Stimulated activated CD8-positive, alpha-beta memory T cell treated with anti-CD3 and anti-CD28 coated beads, Interleukin-2, amount 100 ng/mL, for 1 hour (primary cell): ENCODE results near the gene FRK.
"Not testable (repeated sequence)": the region's sequence is repeated elsewhere in the genome, so short reads cannot be mapped to it uniquely, and the experiment has no call there.

Experiments
- DNase-seq, 2 donors: peaks; one replicate each; pipeline ENCODE4 v3.0.0-alpha.2; 2020; ENCODE audit warnings: low read depth in 2 of 2

The FRK gene

DNA sequence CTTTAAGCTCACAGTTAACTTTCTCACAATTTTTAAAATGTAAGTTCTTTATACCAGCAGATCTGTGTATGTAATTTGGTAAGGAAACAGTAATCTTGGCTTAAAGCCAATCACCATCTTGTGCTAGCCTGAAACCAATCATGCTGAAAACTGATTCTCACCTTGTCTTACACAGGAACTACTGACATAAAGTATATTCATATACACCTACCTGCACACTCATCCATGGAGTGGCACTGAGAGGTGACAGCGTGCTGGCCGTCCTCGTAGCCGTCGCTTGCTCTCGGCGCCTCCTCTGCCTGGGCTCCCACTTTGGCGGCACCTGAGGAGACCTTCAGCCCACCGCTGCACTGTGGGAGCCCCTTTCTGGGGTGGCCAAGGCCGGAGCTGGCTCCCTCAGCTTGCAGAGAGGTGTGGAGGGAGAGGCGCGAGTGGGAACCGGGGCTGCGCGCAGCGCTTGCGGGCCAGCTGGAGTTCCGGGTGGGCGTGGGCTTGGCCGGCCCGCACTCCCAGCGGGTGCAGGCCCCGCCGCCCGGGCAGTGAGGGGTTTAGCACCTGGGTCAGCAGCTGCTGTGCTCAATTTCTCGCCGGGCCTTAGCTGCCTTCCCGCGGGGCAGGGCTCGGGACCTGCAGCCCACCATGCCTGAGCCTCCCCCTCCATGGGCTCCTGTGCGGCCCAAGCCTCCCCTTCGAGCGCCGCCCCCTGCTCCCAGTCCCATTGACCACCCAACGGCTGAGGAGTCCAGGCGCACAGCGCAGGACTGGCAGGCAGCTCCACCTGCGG is 171.8 kb downstream of the FRK start:
- not testable (repeated sequence) for DNase-seq

DNA sequence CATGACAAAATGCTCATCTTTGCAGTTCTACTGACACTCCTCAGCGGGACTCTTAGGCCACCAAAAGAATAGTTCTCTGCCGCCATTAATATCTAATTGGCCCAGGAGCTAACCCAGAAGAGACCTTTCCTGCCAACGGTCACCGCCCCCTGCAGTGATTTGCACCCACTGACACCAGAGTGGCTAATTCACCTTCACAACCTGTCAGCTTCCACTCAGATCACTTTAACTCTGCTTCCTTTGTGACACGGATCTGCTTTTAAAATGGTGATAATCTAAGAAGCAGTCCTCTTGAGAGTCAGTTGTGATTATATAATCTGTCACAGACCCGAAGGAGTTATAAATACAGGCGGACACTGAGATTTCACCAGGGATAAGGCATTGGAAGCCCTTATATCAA is 172.8 kb downstream of the FRK start:
- no peak for DNase-seq

DNA sequence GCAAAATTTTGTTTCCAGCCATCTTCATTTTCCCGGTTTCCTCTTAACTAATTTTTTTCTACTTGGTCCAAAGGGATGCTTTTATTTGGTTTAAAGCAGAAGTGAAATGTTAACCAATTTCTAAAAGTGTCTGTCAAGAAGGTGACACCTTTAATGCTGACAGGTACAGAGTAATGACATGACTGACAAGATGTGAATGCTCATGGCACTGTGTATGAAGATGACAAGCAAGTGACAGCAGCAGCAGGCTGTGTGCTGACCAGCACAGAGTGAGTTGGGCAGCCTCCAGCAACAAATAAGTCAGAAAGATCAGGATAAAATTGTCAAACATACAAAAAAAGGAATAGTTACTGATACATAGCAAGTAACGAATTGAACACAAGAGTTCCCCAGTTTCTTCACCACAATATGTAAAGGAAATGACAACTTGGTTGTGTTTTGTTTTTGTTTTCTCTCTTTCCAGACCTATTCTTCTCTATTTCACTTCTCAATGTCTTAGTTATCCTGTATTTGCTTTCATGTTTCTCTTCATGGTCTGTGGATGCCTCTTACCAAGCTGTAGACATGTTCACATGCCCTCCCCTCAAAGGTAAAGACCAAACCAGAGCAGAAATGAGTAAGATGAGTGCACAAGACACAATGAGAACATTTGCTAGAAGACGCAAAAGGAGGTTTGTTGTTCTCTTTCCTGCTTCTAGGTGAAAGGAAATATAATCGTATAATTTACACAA is 174.9 kb downstream of the FRK start:
- no peak for DNase-seq

DNA sequence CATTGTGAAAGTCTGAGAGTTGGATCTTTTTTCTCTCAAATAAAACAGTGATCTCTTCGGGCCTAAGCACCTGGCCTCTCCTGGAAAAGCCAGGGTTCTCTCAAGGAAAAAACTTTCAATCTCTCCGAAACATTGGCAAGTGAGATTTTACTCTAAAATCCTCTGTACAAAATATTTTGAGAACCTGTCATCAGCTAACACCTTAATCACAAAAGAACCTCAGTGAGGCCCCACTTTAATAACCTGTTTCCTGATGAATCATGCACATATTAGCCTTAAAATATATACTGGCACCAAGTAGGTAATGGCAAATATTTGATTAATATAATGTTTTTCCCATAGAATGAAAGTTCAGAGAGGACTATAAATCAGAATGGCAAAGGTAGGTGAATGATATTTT is 177.9 kb downstream of the FRK start:
- DNase-seq, result no peak

DNA sequence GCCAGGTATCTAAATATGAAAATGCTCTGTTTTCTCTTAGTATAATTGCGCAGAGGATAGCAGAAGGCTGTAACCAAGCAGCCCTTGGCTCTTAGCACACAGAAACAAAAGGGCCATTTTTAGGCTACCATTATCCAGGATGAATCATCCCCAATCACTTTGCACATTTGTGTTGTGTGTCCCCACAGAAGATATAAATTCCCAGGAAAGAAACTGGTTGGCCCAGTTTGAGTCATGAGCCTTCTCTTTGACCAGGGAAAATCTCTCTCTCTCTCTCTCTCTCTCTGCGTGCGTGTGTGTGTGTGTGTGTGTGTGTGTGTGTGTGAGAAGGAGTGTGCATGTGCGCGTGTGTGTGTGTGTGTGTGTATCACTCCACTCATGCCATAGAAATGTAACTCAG is 178.5 kb downstream of the FRK start:
- DNase-seq, result no peak
